SJSA1 (cell line): Measurements from ENCODE around the gene FLVCR2. TPM values are rescaled to one million over a fixed set of nuclear protein-coding genes. Genes with fewer than 3 reads are reported as not detected.

Source experiments
- DNase-seq, 2 experiments: peaks; one replicate each; pipeline ENCODE4 v3.0.0-alpha.2; 2015 to 2020; ENCODE audit warnings: low spot score in 2 of 2, low read depth in 1 of 2
- H3K27ac ChIP-seq: fragments of 250-450 bp; sonication (Bioruptor Pico); 2 replicates; pipeline ENCODE4 v1.5.1; 2020; ENCODE audit warnings: mild to moderate bottlenecking, moderate library complexity
- H3K27me3 ChIP-seq: fragments of 250-450 bp; sonication (Bioruptor Pico); replicated peaks from 2 replicates; pipeline ENCODE4 v1.5.1; 2020; ENCODE audit warnings: mild to moderate bottlenecking, moderate library complexity
- H3K36me3 ChIP-seq: fragments of 250-450 bp; sonication (Bioruptor Pico); 2 replicates; pipeline ENCODE4 v1.5.1; 2020; ENCODE audit warnings: mild to moderate bottlenecking
- H3K4me1 ChIP-seq: fragments of 250-450 bp; sonication (Bioruptor Pico); replicated peaks from 2 replicates; pipeline ENCODE4 v1.6.1; 2021; ENCODE audit warnings: mild to moderate bottlenecking
- H3K4me3 ChIP-seq: fragments of 250-450 bp; sonication (Bioruptor Pico); 2 replicates; pipeline ENCODE4 v1.5.1; 2020; ENCODE audit warnings: mild to moderate bottlenecking
- H3K9me3 ChIP-seq: fragments of 250-450 bp; sonication (Bioruptor Pico); replicated peaks from 2 replicates; pipeline ENCODE4 v1.5.1; 2020; ENCODE audit warnings: mild to moderate bottlenecking
- total RNA-seq: library from RNA; depleted of rRNA; stranded (reverse); fragments of >200 nt; shearing (Covaris generic); gene quantifications from 2 replicates; pipeline ENCODE4 v1.2.3, GENCODE V29; 2014

Gene FLVCR2
- total RNA-seq, 1 experiment from 2014 or later: 0.39 TPM

- H3K4me1 ChIP-seq: no peaks in the 10 kb centered on the region
- no peaks in the 10 kb centered on the region for H3K27me3 ChIP-seq
- no peaks in the 10 kb centered on the region for H3K9me3 ChIP-seq
- H3K4me3 ChIP-seq: no peak overlapping the region
- H3K36me3 ChIP-seq: no peaks in the 10 kb centered on the region
- no peak overlapping the region for H3K27ac ChIP-seq
- DNase-seq: no peak
These were observed 14.5 kb upstream of the FLVCR2 start for GRCh38 chr14:75563931-75564330.

- H3K36me3 ChIP-seq: no peaks in the 10 kb centered on the region
- DNase-seq: no peak
- no peaks in the 10 kb centered on the region for H3K9me3 ChIP-seq
- H3K27me3 ChIP-seq: no peaks in the 10 kb centered on the region
- H3K4me1 ChIP-seq: no peaks in the 10 kb centered on the region
- H3K27ac ChIP-seq: no peak overlapping the region
- H3K4me3 ChIP-seq: no peak overlapping the region
These were observed 13.4 kb upstream of the FLVCR2 start for GRCh38 chr14:75565056-75565455.

GRCh38 chr14:75566321-75566720 lies 12.1 kb upstream of the FLVCR2 start:
- Histone ChIP-seq H3K36me3 (no peaks in the 10 kb centered on the region), H3K4me3 (no peak overlapping the region), H3K4me1 (no peaks in the 10 kb centered on the region), H3K9me3 (no peaks in the 10 kb centered on the region), H3K27ac (no peak overlapping the region), H3K27me3 (no peaks in the 10 kb centered on the region)
- DNase-seq: no peak

GRCh38 chr14:75566752-75567151 lies 11.7 kb upstream of the FLVCR2 start:
- no peaks in the 10 kb centered on the region for H3K4me1 ChIP-seq
- no peaks in the 10 kb centered on the region for H3K36me3 ChIP-seq
- DNase-seq: no peak
- H3K27ac ChIP-seq: no peak overlapping the region
- H3K9me3 ChIP-seq: no peaks in the 10 kb centered on the region
- H3K27me3 ChIP-seq: no peaks in the 10 kb centered on the region
- H3K4me3 ChIP-seq: no peak overlapping the region

GRCh38 chr14:75568140-75568539 lies 10.3 kb upstream of the FLVCR2 start:
- Histone ChIP-seq H3K9me3 (no peaks in the 10 kb centered on the region), H3K4me1 (no peaks in the 10 kb centered on the region), H3K27ac (no peak overlapping the region), H3K36me3 (no peaks in the 10 kb centered on the region), H3K27me3 (no peaks in the 10 kb centered on the region), H3K4me3 (no peak overlapping the region)
- no peak for DNase-seq

- Histone ChIP-seq H3K36me3 (no peaks in the 10 kb centered on the region), H3K27ac (no peak overlapping the region), H3K27me3 (no peaks in the 10 kb centered on the region), H3K4me1 (no peaks in the 10 kb centered on the region), H3K9me3 (no peaks in the 10 kb centered on the region), H3K4me3 (no peak overlapping the region)
- DNase-seq: no peak
These were observed 9.6 kb upstream of the FLVCR2 start for GRCh38 chr14:75568791-75569190.

- Histone ChIP-seq H3K9me3 (no peaks in the 10 kb centered on the region), H3K4me1 (no peaks in the 10 kb centered on the region), H3K4me3 (no peak overlapping the region), H3K27me3 (no peaks in the 10 kb centered on the region; the same call in 1 of the 2 replicates), H3K36me3 (no peaks in the 10 kb centered on the region), H3K27ac (no peak overlapping the region)
- DNase-seq: no peak
These were observed 7.6 kb upstream of the FLVCR2 start for GRCh38 chr14:75570797-75571196.

GRCh38 chr14:75572104-75572503 lies 6.3 kb upstream of the FLVCR2 start:
- H3K4me3 ChIP-seq: no peak overlapping the region
- H3K36me3 ChIP-seq: no peaks in the 10 kb centered on the region
- H3K27ac ChIP-seq: no peak overlapping the region
- H3K4me1 ChIP-seq: no peaks in the 10 kb centered on the region
- DNase-seq: no peak
- no peaks in the 10 kb centered on the region for H3K9me3 ChIP-seq
- no peaks in the 10 kb centered on the region; the same call in 1 of the 2 replicates for H3K27me3 ChIP-seq

- Histone ChIP-seq H3K9me3 (no peaks in the 10 kb centered on the region), H3K27me3 (no peaks in the 10 kb centered on the region; the same call in 1 of the 2 replicates), H3K27ac (no peak overlapping the region), H3K4me3 (no peak overlapping the region), H3K4me1 (peaks cover 8% of the 10 kb centered on the region), H3K36me3 (no peaks in the 10 kb centered on the region)
- no peak for DNase-seq
These were observed 1.3 kb upstream of the FLVCR2 start for GRCh38 chr14:75577090-75577489.

GRCh38 chr14:75577729-75578101 lies 705 bp upstream of the FLVCR2 start:
- peaks cover 8% of the 10 kb centered on the region for H3K4me1 ChIP-seq
- H3K9me3 ChIP-seq: no peaks in the 10 kb centered on the region
- no peaks in the 10 kb centered on the region; the same call in 1 of the 2 replicates for H3K27me3 ChIP-seq
- H3K27ac ChIP-seq: no peak overlapping the region
- peak; percentile 51 to 76 for DNase-seq
- H3K36me3 ChIP-seq: no peaks in the 10 kb centered on the region
- peak overlapping the region; percentile 34 for H3K4me3 ChIP-seq

- no peak overlapping the region for H3K27ac ChIP-seq
- no peaks in the 10 kb centered on the region for H3K36me3 ChIP-seq
- H3K27me3 ChIP-seq: no peaks in the 10 kb centered on the region; the same call in 1 of the 2 replicates
- peak in 1 of 2 experiments; percentile 49 for DNase-seq
- H3K9me3 ChIP-seq: no peaks in the 10 kb centered on the region
- H3K4me3 ChIP-seq: peak overlapping the region; percentile 34
- H3K4me1 ChIP-seq: peaks cover 8% of the 10 kb centered on the region
These were observed 442 bp downstream of the FLVCR2 start for GRCh38 chr14:75578786-75579337.

- DNase-seq: no peak
- peak overlapping the region; percentile 34 for H3K4me3 ChIP-seq
- no peaks in the 10 kb centered on the region; the same call in 1 of the 2 replicates for H3K27me3 ChIP-seq
- no peak overlapping the region for H3K27ac ChIP-seq
- no peaks in the 10 kb centered on the region for H3K9me3 ChIP-seq
- no peaks in the 10 kb centered on the region for H3K36me3 ChIP-seq
- peaks cover 8% of the 10 kb centered on the region for H3K4me1 ChIP-seq
These were observed 981 bp downstream of the FLVCR2 start for GRCh38 chr14:75579338-75579864.

- Histone ChIP-seq H3K36me3 (no peaks in the 10 kb centered on the region), H3K4me3 (no peak overlapping the region), H3K4me1 (peaks cover 8% of the 10 kb centered on the region), H3K27ac (no peak overlapping the region), H3K9me3 (no peaks in the 10 kb centered on the region), H3K27me3 (no peaks in the 10 kb centered on the region; the same call in 1 of the 2 replicates)
- DNase-seq: no peak
These were observed 1.5 kb downstream of the FLVCR2 start for GRCh38 chr14:75579882-75580281.

- H3K27me3 ChIP-seq: no peaks in the 10 kb centered on the region
- DNase-seq: no peak
- no peak overlapping the region for H3K27ac ChIP-seq
- no peak overlapping the region for H3K4me3 ChIP-seq
- no peaks in the 10 kb centered on the region for H3K36me3 ChIP-seq
- no peaks in the 10 kb centered on the region for H3K4me1 ChIP-seq
- H3K9me3 ChIP-seq: no peaks in the 10 kb centered on the region; the same call in 1 of the 2 replicates
These were observed 9.0 kb downstream of the FLVCR2 start for GRCh38 chr14:75587388-75587787.

GRCh38 chr14:75589931-75590330 lies 11.5 kb downstream of the FLVCR2 start:
- no peak overlapping the region for H3K27ac ChIP-seq
- H3K27me3 ChIP-seq: no peaks in the 10 kb centered on the region
- H3K36me3 ChIP-seq: no peaks in the 10 kb centered on the region
- H3K9me3 ChIP-seq: no peaks in the 10 kb centered on the region; the same call in 1 of the 2 replicates
- no peaks in the 10 kb centered on the region for H3K4me1 ChIP-seq
- DNase-seq: no peak
- H3K4me3 ChIP-seq: no peak overlapping the region
